A549 (cell line): Measurements from ENCODE around the gene SLC24A3. TPM values are rescaled to one million over a fixed set of nuclear protein-coding genes. Genes with fewer than 3 reads are reported as not detected.

Source experiments
- ATAC-seq, 2 experiments: fragments of 200-7000 bp in 1 of 2; fragments of >200 bp in 1 of 2; cut with Nextera tagmentation in 1 of 2; cut with Tn5 transposase in 1 of 2; 3 replicates each; pipeline versions ENCODE4 v1.8.0 to v1.9.1; 2018 to 2020; ENCODE audit warnings: mild to moderate bottlenecking in 1 of 2, moderate library complexity in 1 of 2
- CTCF ChIA-PET: fragments of 300-600 bp; sonication (Branson Sonifier 250); formaldehyde crosslinking; extraction: SDS; loops from one replicate; lab custom pipeline; 2021; ENCODE audit warnings: antibody characterized with exemption, inconsistent platforms; lab: Yijun Ruan, JAX
- POLR2A ChIA-PET: fragments of 350-600 bp; formaldehyde crosslinking; extraction: SDS; loops from one replicate; lab custom pipeline; 2021; ENCODE audit warnings: antibody characterized with exemption, inconsistent platforms; lab: Yijun Ruan, JAX
- DNase-seq, 2 experiments: peaks; one replicate each; pipeline versions ENCODE4 v3.0.0 to v3.0.0-alpha.2; 2011 to 2016; ENCODE audit warnings: low read depth in 1 of 2, low spot score in 1 of 2
- FAIRE-seq: peaks from 2 replicates; lab custom pipeline; 2011; peaks lifted over from hg19 to GRCh38; lab: Jason Lieb, UNC
- H3K27ac ChIP-seq, 2 experiments: fragments of >200 bp; sonication (Bioruptor Twin); formaldehyde crosslinking; 3 replicates each; pipeline ENCODE4 v1.5.1; 2016 to 2017
- H3K4me1 ChIP-seq: fragments of >200 bp; sonication (Bioruptor Twin); formaldehyde crosslinking; 3 replicates; pipeline ENCODE4 v1.6.1; 2016
- H3K4me2 ChIP-seq: fragments of >200 bp; sonication (Bioruptor Twin); formaldehyde crosslinking; 3 replicates; pipeline ENCODE4 v1.6.1; 2016
- H3K4me3 ChIP-seq: fragments of >200 bp; sonication (Bioruptor Twin); formaldehyde crosslinking; 3 replicates; pipeline ENCODE4 v1.5.1; 2016
- H3K9me3 ChIP-seq: fragments of >200 bp; sonication (Bioruptor Twin); formaldehyde crosslinking; 3 replicates; pipeline ENCODE4 v1.6.1; 2016
- CBX2 ChIP-seq: fragments of 200-600 bp; sonication (generic); IDR thresholded peaks from 2 replicates; pipeline ENCODE4 v1.6.1; 2016; ENCODE audit warnings: low read depth, mild to moderate bottlenecking, borderline replicate concordance
- CEBPB ChIP-seq, 2 experiments: fragments of >200 bp in 1 of 2; sonication (Bioruptor Twin) in 1 of 2; formaldehyde crosslinking in 1 of 2; IDR thresholded peaks; 2 replicates each; pipeline ENCODE4 v1.6.1; 2012 to 2016
- EHMT2 ChIP-seq: fragments of 200-600 bp; sonication (generic); IDR thresholded peaks from 2 replicates; pipeline ENCODE4 v1.6.1; 2016; ENCODE audit warnings: antibody characterized with exemption, low read depth, mild to moderate bottlenecking, moderate library complexity
- ELK1 ChIP-seq: fragments of 150-350 bp; IDR thresholded peaks from 2 replicates; pipeline ENCODE4 v1.6.1; 2014; ENCODE audit warnings: low read depth, mild to moderate bottlenecking, low read length
- FOSL2 ChIP-seq, 2 experiments: fragments of 450-650 bp in 1 of 2; fragments of >200 bp in 1 of 2; sonication (Bioruptor Twin) in 1 of 2; formaldehyde crosslinking; IDR thresholded peaks; 2 replicates each; pipeline versions ENCODE4 v1.5.0 to v1.6.1; 2016 to 2020; ENCODE audit warnings: mild to moderate bottlenecking in 1 of 2, moderate library complexity in 1 of 2
- GATA3 ChIP-seq: IDR thresholded peaks from 2 replicates; pipeline ENCODE4 v1.6.1; 2012; ENCODE audit warnings: borderline replicate concordance
- HDAC2 ChIP-seq: fragments of 200-600 bp; sonication (generic); IDR thresholded peaks from 2 replicates; pipeline ENCODE4 v1.6.1; 2016
- HOXB13 ChIP-seq: fragments of 250-450 bp; sonication (Bioruptor Pico); IDR thresholded peaks from 2 replicates; pipeline ENCODE4 v1.5.0; 2020; ENCODE audit warnings: low read depth, mild to moderate bottlenecking, moderate library complexity
- HOXB5 ChIP-seq: fragments of 250-450 bp; sonication (Bioruptor Pico); IDR thresholded peaks from 2 replicates; pipeline ENCODE4 v1.5.0; 2020; ENCODE audit warnings: mild to moderate bottlenecking, moderate library complexity
- JUN ChIP-seq, 2 experiments: fragments of >200 bp; sonication (Bioruptor Twin); formaldehyde crosslinking; IDR thresholded peaks; 2 replicates in 1 of 2; 3 replicates in 1 of 2; pipeline ENCODE4 v1.6.1; 2016 to 2017
- KDM5A ChIP-seq: fragments of 200-600 bp; sonication (generic); IDR thresholded peaks from 2 replicates; pipeline ENCODE4 v1.6.1; 2016; ENCODE audit warnings: antibody characterized with exemption, mild to moderate bottlenecking
- NR3C1 ChIP-seq: fragments of >200 bp; sonication (Bioruptor Twin); formaldehyde crosslinking; IDR thresholded peaks from 3 replicates; pipeline ENCODE4 v1.6.1; 2017
- PHF8 ChIP-seq: fragments of 200-600 bp; sonication (generic); IDR thresholded peaks from 2 replicates; pipeline ENCODE4 v1.6.1; 2016; ENCODE audit warnings: low read depth, mild to moderate bottlenecking, antibody characterized with exemption, moderate library complexity, borderline replicate concordance
- RAD21 ChIP-seq, 2 experiments: fragments of >200 bp in 1 of 2; sonication (Bioruptor Twin) in 1 of 2; formaldehyde crosslinking in 1 of 2; IDR thresholded peaks in 1 of 2; conservative IDR thresholded peaks in 1 of 2; 2 replicates in 1 of 2; 3 replicates in 1 of 2; pipeline ENCODE4 v1.6.1; 2012 to 2018; ENCODE audit warnings: inconsistent platforms in 1 of 2
- RCOR1 ChIP-seq: fragments of 150-350 bp; IDR thresholded peaks from 2 replicates; pipeline ENCODE4 v1.6.1; 2014; ENCODE audit warnings: antibody characterized with exemption, low read length, low read depth
- RFX5 ChIP-seq: fragments of 450-650 bp; IDR thresholded peaks from 2 replicates; pipeline ENCODE4 v1.7.1; 2014; ENCODE audit warnings: antibody characterized with exemption, mild to moderate bottlenecking, moderate library complexity
- RNF2 ChIP-seq: fragments of 200-600 bp; sonication (generic); IDR thresholded peaks from 2 replicates; pipeline ENCODE4 v1.6.1; 2016; ENCODE audit warnings: low read depth, mild to moderate bottlenecking, antibody characterized with exemption, moderate library complexity, borderline replicate concordance
- SMC3 ChIP-seq: fragments of >200 bp; sonication (Bioruptor Twin); formaldehyde crosslinking; IDR thresholded peaks from 3 replicates; pipeline ENCODE4 v1.6.1; 2018; ENCODE audit warnings: inconsistent platforms
- SREBF2 ChIP-seq: fragments of 450-650 bp; IDR thresholded peaks from 2 replicates; pipeline ENCODE4 v1.6.1; 2014; ENCODE audit warnings: mild to moderate bottlenecking, moderate library complexity
- USF2 ChIP-seq: fragments of 450-650 bp; IDR thresholded peaks from 2 replicates; pipeline ENCODE4 v1.6.1; 2014; ENCODE audit warnings: antibody characterized with exemption
- ZSCAN20 ChIP-seq: fragments of 250-450 bp; sonication (Bioruptor Pico); IDR thresholded peaks from 2 replicates; pipeline ENCODE4 v1.8.0; 2022; ENCODE audit warnings: mild to moderate bottlenecking, moderate library complexity
- WGBS: methylation state at CpG from one replicate; pipeline ENCODE4 v1.1.6; 2017; ENCODE audit errors: missing lambda C conversion rate; 5-methylcytosine and 5-hydroxymethylcytosine counted together
- polyA plus RNA-seq, 4 experiments: library from polyadenylated mRNA; depleted of rRNA in 3 of 4; stranded (reverse); fragments of >200 nt; fragmentation: RNase III in 1 of 4; extraction: RNeasy Plus Mini Kit Qiagen cat#74134 plus additional on column Dnase treatment in 1 of 4; gene quantifications; 2 replicates in 3 of 4; 3 replicates in 1 of 4; pipeline ENCODE4 v1.2.3, GENCODE V29; 2011 to 2017

Gene SLC24A3
- polyA plus RNA-seq, 2 of the 4 experiments (the other 2 are of a cell fraction) = 0.08 TPM; not detected in 1

GRCh38 chr20:19603376-19603750 lies 390.9 kb downstream of the SLC24A3 start:
- no peak for ATAC-seq
- no peak for FAIRE-seq
- Histone ChIP-seq H3K9me3 (no peaks in the 10 kb centered on the region), H3K27ac (no peak overlapping the region), H3K4me2 (no peak overlapping the region), H3K4me1 (no peaks in the 10 kb centered on the region), H3K4me3 (no peak overlapping the region)
- DNase-seq = no peak
- TF ChIP-seq CBX2 (no peak), RAD21 (conservative IDR thresholded peaks at IDR 0.05 in 1 of 2, IDR thresholded peaks at IDR 0.05 in 1 of 2) (no peak), ELK1 (no peak), EHMT2 (no peak), HOXB5 (CRISPR knock-in tag) (no peak), RCOR1 (no peak), RNF2 (no peak), KDM5A (no peak)
- ChIA-PET POLR2A (no interaction called here), CTCF (no interaction called here)
- WGBS = 5% methylated on average over 6 of the region's 6 CpGs

GRCh38 chr20:19605786-19606485 lies 393.5 kb downstream of the SLC24A3 start:
- CTCF ChIA-PET = interaction anchor here (1.0 to 1.5 kb wide), 3 partner anchors 8 to 25 kb away, joined by 3 to 4 read pairs (median 3); no protein-coding TSS in a partner anchor
- no peak overlapping the region for H3K4me3 ChIP-seq
- 0% methylated on average over 1 of the region's 1 CpG for WGBS
- no peak overlapping the region for H3K27ac ChIP-seq
- POLR2A ChIA-PET = no interaction called here
- DNase-seq (no peak), FAIRE-seq (no peak), ATAC-seq (no peak)
- TF ChIP-seq HOXB13 (no peak), HDAC2 (no peak), ZSCAN20 (CRISPR knock-in tag) (no peak), SMC3 (no peak), CEBPB (IDR thresholded peaks at IDR 0.05) (no peak), JUN (IDR thresholded peaks at IDR 0.05) (no peak), RFX5 (no peak), PHF8 (no peak), GATA3 (no peak), HOXB5 (CRISPR knock-in tag) (no peak), NR3C1 (no peak), SREBF2 (no peak), FOSL2 (IDR thresholded peaks at IDR 0.05) (no peak), FOSL2 (CRISPR knock-in tag; IDR thresholded peaks at IDR 0.05) (no peak), USF2 (no peak), RCOR1 (no peak)
- H3K9me3 ChIP-seq = no peaks in the 10 kb centered on the region
- no peaks in the 10 kb centered on the region for H3K4me1 ChIP-seq
- no peak overlapping the region for H3K4me2 ChIP-seq

- Histone ChIP-seq H3K4me1 (no peaks in the 10 kb centered on the region), H3K4me3 (no peak overlapping the region), H3K27ac (no peak overlapping the region), H3K9me3 (no peaks in the 10 kb centered on the region), H3K4me2 (no peak overlapping the region)
- 4% methylated on average over 2 of the region's 2 CpGs for WGBS
- ChIA-PET POLR2A (no interaction called here), CTCF (interaction anchor here (0.9 to 1.0 kb wide), 2 partner anchors 15 kb away, joined by 3 to 4 read pairs; no protein-coding TSS in a partner anchor)
- ATAC-seq = no peak
- no peak for DNase-seq
- TF ChIP-seq RCOR1 (no peak), RNF2 (0 out of 2 replicates have a peak, but pooled peaks have one; percentile 23)
- no peak for FAIRE-seq
These were observed 397.3 kb downstream of the SLC24A3 start for GRCh38 chr20:19609642-19610223.
